LNCaP clone FGC (cell line): ENCODE data around the gene PNPLA8.

Experiments
- DNase-seq: peaks from one replicate; pipeline ENCODE4 v3.0.0-alpha.2; 2011; ENCODE audit warnings: low read depth
- H3K4me3 ChIP-seq: 2 replicates; pipeline ENCODE4 v1.5.1; 2011; ENCODE audit warnings: mild to moderate bottlenecking, low read depth, low read length, control low read depth
- CTCF ChIP-seq: IDR thresholded peaks from 2 replicates; pipeline ENCODE4 v1.5.1; 2012; ENCODE audit warnings: mild to moderate bottlenecking; ENCODE audit not compliant: control insufficient read depth, insufficient read depth; ENCODE audit errors: extremely low read depth

Gene PNPLA8

GRCh38 chr7:108452707-108453106, 73.2 kb downstream of the PNPLA8 start:
- no peak for DNase-seq
- TF ChIP-seq CTCF = peak; percentile 42
- H3K4me3 ChIP-seq = no peak overlapping the region

GRCh38 chr7:108451296-108451848, 74.6 kb downstream of the PNPLA8 start:
- TF ChIP-seq CTCF = no peak
- no peak overlapping the region for H3K4me3 ChIP-seq
- no peak for DNase-seq

GRCh38 chr7:108450160-108450559, 75.8 kb downstream of the PNPLA8 start:
- DNase-seq = no peak
- no peak for TF ChIP-seq CTCF
- H3K4me3 ChIP-seq = no peak overlapping the region

- no peak for DNase-seq
- no peak overlapping the region for H3K4me3 ChIP-seq
- TF ChIP-seq CTCF = no peak
Observed at GRCh38 chr7:108449521-108449920, 76.4 kb downstream of the PNPLA8 start.

- TF ChIP-seq CTCF = no peak
- H3K4me3 ChIP-seq = no peak overlapping the region
- no peak for DNase-seq
Observed at GRCh38 chr7:108448584-108449505, 77.1 kb downstream of the PNPLA8 start.

- no peak for DNase-seq
- H3K4me3 ChIP-seq = no peak overlapping the region
- no peak for TF ChIP-seq CTCF
Observed at GRCh38 chr7:108442039-108442568, 83.8 kb downstream of the PNPLA8 start.
